H1 (cell line): ENCODE data around the gene ANKRD29. TPM values are rescaled to one million over a fixed set of nuclear protein-coding genes. Genes with fewer than 3 reads are reported as not detected.

Experiments used
- BRCA1 ChIP-seq: IDR thresholded peaks from 2 replicates; pipeline ENCODE4 v1.6.1; 2012; ENCODE audit warnings: low read depth, low read length, improper control_type of control experiment
- CEBPB ChIP-seq: IDR thresholded peaks from 2 replicates; pipeline ENCODE4 v1.6.1; 2012; ENCODE audit warnings: low read depth, low read length
- CHD1 ChIP-seq: IDR thresholded peaks from 2 replicates; pipeline ENCODE4 v1.6.1; 2012; ENCODE audit warnings: low read depth, low read length, improper control_type of control experiment
- CTCF ChIP-seq, 3 experiments: IDR thresholded peaks; 1 replicate in 2 of 3; 2 replicates in 1 of 3; pipeline versions ENCODE4 v1.5.1 to v1.6.1; 2011; ENCODE audit warnings: low read length in 3 of 3, mild to moderate bottlenecking in 3 of 3, inconsistent platforms in 2 of 3, low read depth in 1 of 3, moderate library complexity in 1 of 3; ENCODE audit not compliant: insufficient read depth in 1 of 3; ENCODE audit errors: control extremely low read depth in 1 of 3
- POLR2AphosphoS5 ChIP-seq: IDR thresholded peaks from 2 replicates; pipeline ENCODE4 v1.6.1; 2011; ENCODE audit warnings: low read depth, low read length
- POU5F1 ChIP-seq: IDR thresholded peaks from 2 replicates; pipeline ENCODE4 v1.6.1; 2011; ENCODE audit warnings: low read depth, mild to moderate bottlenecking, low read length, moderate library complexity
- RBBP5 ChIP-seq: IDR thresholded peaks from 2 replicates; pipeline ENCODE4 v1.7.1; 2012; ENCODE audit warnings: low read depth, mild to moderate bottlenecking, inconsistent platforms, low read length, moderate library complexity, borderline replicate concordance
- SIN3A ChIP-seq, 2 experiments: IDR thresholded peaks in 1 of 2; conservative IDR thresholded peaks in 1 of 2; 2 replicates each; pipeline ENCODE4 v1.6.1; 2011 to 2012; ENCODE audit warnings: low read length in 2 of 2, improper control_type of control experiment in 1 of 2, low read depth in 1 of 2, mild to moderate bottlenecking in 1 of 2
- TAF7 ChIP-seq: optimal IDR thresholded peaks from 2 replicates; pipeline ENCODE3; 2011; ENCODE audit warnings: low read depth, mild to moderate bottlenecking, inconsistent platforms, low read length, moderate library complexity, borderline replicate concordance
- YY1 ChIP-seq: IDR thresholded peaks from 2 replicates; pipeline ENCODE4 v1.6.1; 2011; ENCODE audit warnings: low read depth, mild to moderate bottlenecking, low read length
- polyA plus RNA-seq, 7 experiments: library from polyadenylated mRNA; depleted of rRNA in 3 of 7; stranded (reverse) in 5 of 7; unstranded in 2 of 7; fragments of >200 nt in 5 of 7; fragments of 200-250 nt in 2 of 7; gene quantifications; 1 replicate in 5 of 7; 2 replicates in 1 of 7; 4 replicates in 1 of 7; pipeline versions ENCODE4 v1.2.1 to v1.2.3, GENCODE V29; 2011 to 2013; ENCODE audit warnings: missing spikeins in 2 of 7, mixed read lengths in 2 of 7
- total RNA-seq: library from RNA; stranded (reverse); fragmentation: NEBNext Ultra II Directional; extraction: Animal tissue kit (Norgen Biotek cat#: 25700); gene quantifications from 2 replicates; pipeline ENCODE4 v1.2.1, GENCODE V29; 2021

ANKRD29 gene
- total and polyA plus RNA-seq, 2 of the 8 experiments (the other 6 are each of a cell fraction or from before 2014, with no cell fraction given) = 3.0 to 7.3 TPM

- no peak for TF ChIP-seq SIN3A (conservative IDR thresholded peaks at IDR 0.05 in 1 of 2, IDR thresholded peaks at IDR 0.05 in 1 of 2; ENCODE audit: low read depth in 1 of 2, low read length in 2 of 2)
- TF ChIP-seq CHD1 = no peak
- no peak for TF ChIP-seq CEBPB
- TF ChIP-seq POLR2AphosphoS5 = no peak
- no peak for TF ChIP-seq RBBP5
- TF ChIP-seq POU5F1 = no peak
- TF ChIP-seq YY1 = no peak
- TF ChIP-seq BRCA1 = no peak
- no peak for TF ChIP-seq CTCF (IDR thresholded peaks at IDR 0.05; ENCODE audit: control extremely low read depth in 1 of 3, insufficient read depth in 1 of 3, low read depth in 1 of 3, low read length in 3 of 3)
- no peak for TF ChIP-seq TAF7
Observed at GRCh38 chr18:23593720-23594119, 69.0 kb downstream of the ANKRD29 start (continued).
